GM23338 (cell line): ENCODE data around the gene EVL. TPM values are rescaled to one million over a fixed set of nuclear protein-coding genes. Genes with fewer than 3 reads are reported as not detected.
"Not testable (repeated sequence)": the region's sequence is repeated elsewhere in the genome, so short reads cannot be mapped to it uniquely, and the experiment has no call there.

Experiments used
- ATAC-seq: fragments of 200-7000 bp; cut with Tn5 transposase; 3 replicates; pipeline ENCODE4 v1.9.1; 2020
- DNase-seq: peaks from one replicate; pipeline ENCODE4 v3.0.0-alpha.2; 2015; ENCODE audit warnings: low spot score
- H2AFZ ChIP-seq: fragments of 200-600 bp; sonication (generic); 2 replicates; pipeline ENCODE4 v1.8.0; 2016; ENCODE audit warnings: antibody characterized with exemption, mild to moderate bottlenecking, moderate library complexity
- H3F3A ChIP-seq: fragments of 200-600 bp; sonication (generic); replicated peaks from 2 replicates; pipeline ENCODE4 v1.8.0; 2017; ENCODE audit warnings: antibody characterized with exemption, mixed run types, low read depth
- H3K27ac ChIP-seq: fragments of 200-600 bp; sonication (generic); 2 replicates; pipeline ENCODE4 v1.6.1; 2016; ENCODE audit warnings: low read depth
- H3K27me3 ChIP-seq: fragments of 200-600 bp; sonication (generic); 2 replicates; pipeline ENCODE4 v1.8.0; 2016; ENCODE audit warnings: mild to moderate bottlenecking, mixed run types, moderate library complexity; ENCODE audit not compliant: insufficient read depth
- H3K36me3 ChIP-seq: fragments of 200-600 bp; sonication (generic); 2 replicates; pipeline ENCODE4 v1.8.0; 2016; ENCODE audit warnings: mild to moderate bottlenecking; ENCODE audit not compliant: insufficient read depth
- H3K4me1 ChIP-seq: fragments of 200-600 bp; sonication (generic); 2 replicates; pipeline ENCODE4 v1.8.0; 2016; ENCODE audit warnings: mild to moderate bottlenecking, moderate library complexity; ENCODE audit not compliant: insufficient read depth
- H3K4me2 ChIP-seq: fragments of 200-600 bp; sonication (generic); 2 replicates; pipeline ENCODE4 v1.7.1; 2017; ENCODE audit warnings: mixed run types
- H3K4me3 ChIP-seq: fragments of 200-600 bp; sonication (generic); 2 replicates; pipeline ENCODE4 v1.6.1; 2016; ENCODE audit warnings: mixed run types
- H3K79me2 ChIP-seq: fragments of 200-600 bp; sonication (generic); replicated peaks from 2 replicates; pipeline ENCODE4 v1.8.0; 2017; ENCODE audit warnings: mild to moderate bottlenecking; ENCODE audit not compliant: insufficient read depth
- H3K9me2 ChIP-seq: fragments of 200-600 bp; sonication (generic); 2 replicates; pipeline ENCODE4 v1.8.0; 2017; ENCODE audit not compliant: insufficient read depth
- H4K20me1 ChIP-seq: fragments of 200-600 bp; sonication (generic); replicated peaks from 2 replicates; pipeline ENCODE4 v1.8.0; 2017; ENCODE audit warnings: mild to moderate bottlenecking; ENCODE audit not compliant: insufficient read depth
- H3K27ac Mint-ChIP-seq: 2 replicates; pipeline ENCODE4 v1.8.0; 2020; ENCODE audit warnings: inconsistent platforms, mild to moderate bottlenecking, moderate library complexity, mixed read lengths
- H3K27me3 Mint-ChIP-seq: 3 replicates; pipeline ENCODE4 v1.8.0; 2022; ENCODE audit warnings: low read depth, mild to moderate bottlenecking, moderate library complexity, mixed read lengths, inconsistent platforms; ENCODE audit not compliant: insufficient read depth, poor library complexity
- H3K36me3 Mint-ChIP-seq: 3 replicates; pipeline ENCODE4 v1.8.0; 2021; ENCODE audit warnings: low read depth, mild to moderate bottlenecking, inconsistent platforms, moderate library complexity, mixed read lengths
- H3K4me1 Mint-ChIP-seq: 3 replicates; pipeline ENCODE4 v1.8.0; 2020; ENCODE audit warnings: mild to moderate bottlenecking, inconsistent platforms, mixed read lengths
- H3K4me3 Mint-ChIP-seq: 3 replicates; pipeline ENCODE4 v1.8.0; 2021; ENCODE audit warnings: moderate library complexity, mild to moderate bottlenecking, inconsistent platforms, mixed read lengths
- H3K9me3 Mint-ChIP-seq: 3 replicates; pipeline ENCODE4 v1.8.0; 2020; ENCODE audit warnings: moderate library complexity, mild to moderate bottlenecking, inconsistent platforms, mixed read lengths
- CREB1 ChIP-seq: fragments of 250-450 bp; sonication (Bioruptor Pico); IDR thresholded peaks from 2 replicates; pipeline ENCODE4 v1.5.0; 2020; ENCODE audit warnings: low read depth, mild to moderate bottlenecking, moderate library complexity
- EZH2 ChIP-seq: fragments of 200-600 bp; sonication (generic); IDR thresholded peaks from one replicate; pipeline ENCODE4 v1.8.0; 2017; ENCODE audit warnings: antibody characterized with exemption, mild to moderate bottlenecking, low read depth; ENCODE audit not compliant: unreplicated experiment
- EZH2phosphoT487 ChIP-seq: fragments of 200-600 bp; sonication (generic); IDR thresholded peaks from one replicate; pipeline ENCODE4 v1.8.1; 2018; ENCODE audit warnings: antibody characterized with exemption; ENCODE audit not compliant: unreplicated experiment
- JUNB ChIP-seq: IDR thresholded peaks from one replicate; pipeline ENCODE4 v1.6.1; 2016; ENCODE audit warnings: antibody characterized with exemption; ENCODE audit not compliant: unreplicated experiment
- POLR2AphosphoS5 ChIP-seq: IDR thresholded peaks from 2 replicates; pipeline ENCODE4 v1.6.1; 2016; ENCODE audit warnings: antibody characterized with exemption, low read depth
- ZNF114 ChIP-seq: fragments of 250-450 bp; sonication (Bioruptor Pico); IDR thresholded peaks from 2 replicates; pipeline ENCODE4 v1.5.0; 2020; ENCODE audit warnings: mild to moderate bottlenecking, moderate library complexity
- polyA plus RNA-seq: library from polyadenylated mRNA; unstranded; fragments of >200 nt; fragmentation: Nextera tagmentation; extraction: Ambion mirVana; gene quantifications from 2 replicates; pipeline ENCODE4 v1.2.1, GENCODE V29; 2016
- total RNA-seq: library from RNA; depleted of rRNA; stranded (reverse); fragments of >200 nt; shearing (Covaris generic); gene quantifications from 2 replicates; pipeline ENCODE4 v1.2.3, GENCODE V29; 2014
- TF ChIP-seq, protein P1 (sequence below), 2 experiments: fragments of 200-600 bp in 1 of 2; sonication (generic) in 1 of 2; conservative IDR thresholded peaks; 2 replicates each; pipeline versions ENCODE4 v1.5.1 to v1.6.1; 2016 to 2017; ENCODE audit warnings: antibody characterized with exemption in 2 of 2, low read depth in 2 of 2, mild to moderate bottlenecking in 2 of 2, moderate library complexity in 1 of 2

The EVL gene
- total and polyA plus RNA-seq, 2 experiments from 2014 or later = 28.2 to 50.5 TPM

DNA sequence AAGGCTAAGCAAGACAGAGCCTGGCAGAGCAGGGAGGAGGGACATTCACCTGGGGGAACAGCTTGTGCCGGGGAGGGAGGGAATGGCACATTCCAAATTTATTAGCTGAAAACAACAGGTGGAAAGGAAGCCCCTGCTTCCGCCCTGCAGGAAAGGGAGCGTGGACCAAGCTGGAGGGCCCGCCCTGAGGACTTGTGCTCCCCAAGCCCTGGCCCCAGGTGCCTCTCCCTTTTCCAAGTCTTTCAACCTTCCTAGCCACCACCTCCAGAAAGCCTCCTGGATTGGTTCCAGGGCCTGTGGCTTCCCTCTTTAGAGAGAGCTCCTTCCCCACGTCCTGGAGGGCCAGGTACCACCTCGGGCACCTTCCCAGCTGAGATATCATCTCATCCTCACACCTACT is 91.6 kb downstream of the EVL start:
- Mint-ChIP-seq H3K27ac (no peak overlapping the region), H3K9me3 (peaks cover 4% of the 10 kb centered on the region; the same call in 2 of the 3 replicates), H3K27me3 (peaks cover 57% of the 10 kb centered on the region), H3K4me3 (no peak overlapping the region), H3K4me1 (peaks cover 6% of the 10 kb centered on the region; the same call in 2 of the 3 replicates), H3K36me3 (no peaks in the 10 kb centered on the region)
- H3K9me2 ChIP-seq = no peaks in the 10 kb centered on the region
- TF ChIP-seq EZH2phosphoT487 = no peak
- TF ChIP-seq, protein P1, sequence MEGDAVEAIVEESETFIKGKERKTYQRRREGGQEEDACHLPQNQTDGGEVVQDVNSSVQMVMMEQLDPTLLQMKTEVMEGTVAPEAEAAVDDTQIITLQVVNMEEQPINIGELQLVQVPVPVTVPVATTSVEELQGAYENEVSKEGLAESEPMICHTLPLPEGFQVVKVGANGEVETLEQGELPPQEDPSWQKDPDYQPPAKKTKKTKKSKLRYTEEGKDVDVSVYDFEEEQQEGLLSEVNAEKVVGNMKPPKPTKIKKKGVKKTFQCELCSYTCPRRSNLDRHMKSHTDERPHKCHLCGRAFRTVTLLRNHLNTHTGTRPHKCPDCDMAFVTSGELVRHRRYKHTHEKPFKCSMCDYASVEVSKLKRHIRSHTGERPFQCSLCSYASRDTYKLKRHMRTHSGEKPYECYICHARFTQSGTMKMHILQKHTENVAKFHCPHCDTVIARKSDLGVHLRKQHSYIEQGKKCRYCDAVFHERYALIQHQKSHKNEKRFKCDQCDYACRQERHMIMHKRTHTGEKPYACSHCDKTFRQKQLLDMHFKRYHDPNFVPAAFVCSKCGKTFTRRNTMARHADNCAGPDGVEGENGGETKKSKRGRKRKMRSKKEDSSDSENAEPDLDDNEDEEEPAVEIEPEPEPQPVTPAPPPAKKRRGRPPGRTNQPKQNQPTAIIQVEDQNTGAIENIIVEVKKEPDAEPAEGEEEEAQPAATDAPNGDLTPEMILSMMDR (conservative IDR thresholded peaks at IDR 0.05; ENCODE audit: low read depth in 2 of 2) = no peak
- TF ChIP-seq POLR2AphosphoS5 = no peak
- no peak for TF ChIP-seq ZNF114 (CRISPR knock-in tag)
- no peak for TF ChIP-seq CREB1
- no peak for TF ChIP-seq JUNB
- no peaks in the 10 kb centered on the region for H3K36me3 ChIP-seq
- peaks cover 50% of the 10 kb centered on the region for H3K27me3 ChIP-seq
- no peak overlapping the region for H3K4me3 ChIP-seq
- no peaks in the 10 kb centered on the region for H3K4me1 ChIP-seq
- H3K79me2 ChIP-seq = no peaks in the 10 kb centered on the region
- H4K20me1 ChIP-seq = no peaks in the 10 kb centered on the region; the same call in 1 of the 2 replicates
- no peak for ATAC-seq
- no peak for DNase-seq
- no peaks in the 10 kb centered on the region for H3F3A ChIP-seq
- H2AFZ ChIP-seq = no peak overlapping the region
- H3K27ac ChIP-seq = no peak overlapping the region
- no peak overlapping the region for H3K4me2 ChIP-seq

DNA sequence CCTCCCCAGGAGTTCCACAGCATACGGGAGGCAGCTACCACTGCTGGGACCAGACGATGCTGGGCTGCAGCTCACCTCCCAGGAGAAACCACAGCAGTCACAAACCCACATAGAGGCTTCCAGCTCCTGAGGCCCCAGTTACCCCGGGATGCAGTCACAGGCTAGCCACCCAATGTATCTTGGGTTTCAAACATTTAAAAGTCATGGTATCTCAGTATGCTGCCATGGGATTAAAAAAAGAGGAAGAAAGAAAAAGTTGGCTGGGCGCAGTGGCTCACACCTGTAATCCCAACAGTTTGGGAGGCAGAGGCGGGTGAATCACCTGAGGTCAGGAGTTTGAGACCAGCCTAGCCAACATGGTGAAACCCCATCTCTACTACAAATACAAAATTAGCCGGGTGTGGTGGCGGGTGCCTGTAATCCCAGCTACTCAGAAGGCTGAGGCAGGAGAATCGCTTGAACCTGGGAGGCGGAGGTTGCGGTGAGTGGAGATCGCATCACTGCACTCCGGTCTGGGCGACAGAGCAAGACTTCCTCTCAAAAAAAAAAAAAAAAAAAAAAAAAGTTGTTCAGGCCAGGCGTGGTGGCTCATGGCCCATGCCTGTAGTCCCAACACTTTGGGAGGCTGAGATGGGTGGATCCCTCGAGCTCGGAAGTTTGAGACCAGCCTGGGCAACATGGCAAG is 92.5 kb downstream of the EVL start:
- peaks cover 59% of the 10 kb centered on the region for H3K27me3 Mint-ChIP-seq
- not testable (repeated sequence) for H3K4me2 ChIP-seq, H3K9me2 ChIP-seq, H3K79me2 ChIP-seq, ATAC-seq, H3K9me3 Mint-ChIP-seq, H3K4me3 ChIP-seq, DNase-seq, H3K4me1 ChIP-seq, H2AFZ ChIP-seq, H3K27ac Mint-ChIP-seq, H3K36me3 ChIP-seq, H3K4me1 Mint-ChIP-seq, H3K4me3 Mint-ChIP-seq, H4K20me1 ChIP-seq, H3F3A ChIP-seq, H3K27ac ChIP-seq, H3K36me3 Mint-ChIP-seq
- H3K27me3 ChIP-seq = peaks cover 51% of the 10 kb centered on the region

DNA sequence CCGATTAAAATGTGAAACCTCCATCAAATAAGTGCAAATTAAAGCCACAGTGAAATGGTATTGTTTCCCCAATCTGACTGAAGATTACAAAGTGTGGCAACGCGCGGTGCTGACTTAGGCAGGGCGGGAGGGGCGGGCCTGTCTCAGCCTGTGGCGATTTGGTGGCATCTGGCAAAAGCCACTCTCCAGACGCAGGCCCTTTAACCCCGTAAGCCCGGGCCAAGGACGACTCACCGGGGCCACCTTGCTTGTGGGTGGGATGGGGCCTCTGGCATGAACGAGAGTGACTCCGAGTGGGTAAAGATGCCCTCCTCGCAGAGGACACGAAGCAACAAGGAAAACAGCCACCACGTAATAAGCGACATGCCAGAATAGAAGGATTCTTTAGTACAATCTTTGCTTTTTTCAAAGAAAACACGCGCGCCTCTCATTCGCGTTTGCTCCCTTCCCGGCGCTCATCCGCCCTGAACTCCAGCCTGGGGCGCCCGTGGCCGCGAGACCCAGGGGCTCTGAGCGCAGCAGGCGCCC is 93.4 kb downstream of the EVL start:
- H3K36me3 Mint-ChIP-seq = no peaks in the 10 kb centered on the region
- no peaks in the 10 kb centered on the region for H3K9me2 ChIP-seq
- peak overlapping the region; percentile 92 for H3K4me2 ChIP-seq
- peaks cover 59% of the 10 kb centered on the region for H3K27me3 Mint-ChIP-seq
- H3K36me3 ChIP-seq = no peaks in the 10 kb centered on the region
- H3F3A ChIP-seq = no peaks in the 10 kb centered on the region
- peak; percentile 45 for TF ChIP-seq EZH2
- TF ChIP-seq CREB1 = no peak
- H3K27ac ChIP-seq = no peak overlapping the region
- H3K4me3 Mint-ChIP-seq = peak overlapping the region; percentile 65
- no peaks in the 10 kb centered on the region for H3K79me2 ChIP-seq
- H4K20me1 ChIP-seq = no peaks in the 10 kb centered on the region; the same call in 1 of the 2 replicates
- H3K4me1 Mint-ChIP-seq = peaks cover 6% of the 10 kb centered on the region; the same call in 2 of the 3 replicates
- H3K27me3 ChIP-seq = peaks cover 51% of the 10 kb centered on the region
- no peak overlapping the region for H2AFZ ChIP-seq
- no peak overlapping the region for H3K27ac Mint-ChIP-seq
- ATAC-seq (no peak), DNase-seq (no peak)
- peak overlapping the region; percentile 69 for H3K4me3 ChIP-seq
- peaks cover 4% of the 10 kb centered on the region; the same call in 2 of the 3 replicates for H3K9me3 Mint-ChIP-seq
- no peaks in the 10 kb centered on the region for H3K4me1 ChIP-seq
